ENCODE data around the gene ZEB1. TPM values are rescaled to one million over a fixed set of nuclear protein-coding genes. Genes with fewer than 3 reads are reported as not detected.

Gene ZEB1
- polyA plus RNA-seq, 10 donors = 63.3 to 81.2 (median 69.5) TPM

- DNase-seq = no peak
Observed at GRCh38 chr10:31578951-31579350, 259.9 kb downstream of the ZEB1 start.
